ENCODE data around the gene ZNF69.
"Not testable (repeated sequence)": the region's sequence is repeated elsewhere in the genome, so short reads cannot be mapped to it uniquely, and the experiment has no call there.

Gene ZNF69

GRCh38 chr19:11894851-11895250, 7.3 kb downstream of the ZNF69 start:
- no peak for DNase-seq (ENCODE audit: low read depth)

GRCh38 chr19:11902228-11902627, 14.6 kb downstream of the ZNF69 start:
- DNase-seq (ENCODE audit: low read depth), result no peak

- no peak for DNase-seq (ENCODE audit: low read depth)
These were observed 18.3 kb downstream of the ZNF69 start for GRCh38 chr19:11905928-11906327.

GRCh38 chr19:11911937-11912336, 24.4 kb downstream of the ZNF69 start:
- not testable (repeated sequence) for DNase-seq (ENCODE audit: low read depth)

GRCh38 chr19:11914417-11915051, 27.0 kb downstream of the ZNF69 start:
- not testable (repeated sequence) for DNase-seq (ENCODE audit: low read depth)

GRCh38 chr19:11921852-11922495, 34.4 kb downstream of the ZNF69 start:
- no peak for DNase-seq (ENCODE audit: low read depth)

- peak; percentile 56 for DNase-seq (ENCODE audit: low read depth)
These were observed 37.5 kb downstream of the ZNF69 start, which contains the start of gene ZNF700 for GRCh38 chr19:11924886-11925650. Gene ZNF700, plus strand, starts transcription at chr19:11925107. Its CDS starts 104 bp downstream, at chr19:11925211.

- not testable (repeated sequence) for DNase-seq (ENCODE audit: low read depth)
These were observed 38.1 kb downstream of the ZNF69 start for GRCh38 chr19:11925651-11926187.

GRCh38 chr19:11927227-11927626, 39.6 kb downstream of the ZNF69 start:
- no peak for DNase-seq (ENCODE audit: low read depth)

GRCh38 chr19:11931051-11931450, 43.5 kb downstream of the ZNF69 start:
- DNase-seq (ENCODE audit: low read depth), result no peak

GRCh38 chr19:11931513-11931912, 43.9 kb downstream of the ZNF69 start:
- no peak for DNase-seq (ENCODE audit: low read depth)

- DNase-seq (ENCODE audit: low read depth), result not testable (repeated sequence)
These were observed 48.2 kb downstream of the ZNF69 start for GRCh38 chr19:11935829-11936228.

GRCh38 chr19:11938383-11938782, 50.8 kb downstream of the ZNF69 start:
- DNase-seq (ENCODE audit: low read depth), result not testable (repeated sequence)

GRCh38 chr19:11941361-11941887, 53.8 kb downstream of the ZNF69 start:
- not testable (repeated sequence) for DNase-seq (ENCODE audit: low read depth)

GRCh38 chr19:11942008-11942842, 54.6 kb downstream of the ZNF69 start:
- DNase-seq (ENCODE audit: low read depth), result no peak

GRCh38 chr19:11942843-11943108, 55.2 kb downstream of the ZNF69 start:
- no peak for DNase-seq (ENCODE audit: low read depth)

- DNase-seq (ENCODE audit: low read depth), result no peak
These were observed 57.1 kb downstream of the ZNF69 start for GRCh38 chr19:11944656-11945055.

- DNase-seq (ENCODE audit: low read depth), result no peak
These were observed 61.1 kb downstream of the ZNF69 start for GRCh38 chr19:11948646-11949045.

- no peak for DNase-seq (ENCODE audit: low read depth)
These were observed 61.6 kb downstream of the ZNF69 start for GRCh38 chr19:11949201-11949600.

GRCh38 chr19:11949614-11950080, 62.1 kb downstream of the ZNF69 start:
- not testable (repeated sequence) for DNase-seq (ENCODE audit: low read depth)

GRCh38 chr19:11950312-11950711, 62.7 kb downstream of the ZNF69 start:
- no peak for DNase-seq (ENCODE audit: low read depth)
